ENCODE data around the gene ESAM.

Gene ESAM

DNA sequence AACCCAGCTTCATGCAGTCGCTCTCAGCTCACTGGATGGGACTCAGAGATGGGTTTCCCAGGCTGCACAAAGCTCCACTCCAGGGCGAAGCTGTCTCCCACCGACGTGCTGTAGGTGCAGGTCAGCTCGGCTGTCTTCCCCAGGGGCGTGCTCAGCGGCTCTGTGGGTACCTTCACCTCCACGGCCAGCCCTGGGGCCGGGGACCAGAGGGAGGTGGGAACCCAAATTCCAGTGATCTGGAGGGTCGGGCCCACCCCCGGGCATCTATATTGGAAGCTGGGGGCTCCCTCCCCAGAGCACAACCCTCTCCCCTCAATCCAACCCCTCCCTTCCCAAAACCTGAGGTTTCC lies 10.7 kb downstream of the ESAM start:
- DNase-seq: no peak

DNA sequence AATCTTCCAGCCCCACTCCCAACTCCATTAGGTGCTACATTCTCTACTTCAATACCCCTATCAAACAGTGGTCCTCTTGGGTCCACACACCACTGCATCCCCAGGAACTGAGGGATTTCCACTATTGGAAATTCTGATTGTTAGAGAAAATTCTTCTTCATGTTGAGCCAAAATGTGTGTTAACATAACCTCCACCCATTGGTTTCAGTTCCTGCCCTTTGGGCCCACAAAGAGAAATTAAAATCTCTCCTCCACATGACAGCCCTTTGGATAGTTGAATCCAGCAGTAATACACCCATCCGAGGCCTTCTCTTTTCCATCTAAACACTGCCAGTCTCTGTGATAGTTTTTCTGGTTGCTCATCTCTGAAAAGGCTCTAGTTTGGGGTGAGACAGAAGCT lies 12.2 kb downstream of the ESAM start:
- DNase-seq: no peak

- no peak for DNase-seq
Observed at GRCh38 chr11:124748481-124749343, 13.4 kb downstream of the ESAM start.

DNA sequence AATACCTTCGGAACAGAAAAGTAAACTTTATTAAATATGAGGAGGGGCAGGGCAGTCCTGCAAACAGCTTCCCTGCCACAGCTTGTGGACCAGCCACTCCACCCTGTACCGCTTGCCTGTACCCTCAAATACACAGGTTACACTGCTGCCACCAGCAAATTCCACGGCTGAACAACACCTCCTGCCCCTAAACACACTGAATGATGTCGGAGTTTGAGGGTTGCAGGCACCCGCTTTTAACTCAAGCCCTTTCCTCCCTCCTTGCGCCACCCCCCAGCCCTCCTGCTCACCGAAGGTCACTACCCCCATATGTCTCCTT lies 14.0 kb downstream of the ESAM start:
- no peak for DNase-seq

DNA sequence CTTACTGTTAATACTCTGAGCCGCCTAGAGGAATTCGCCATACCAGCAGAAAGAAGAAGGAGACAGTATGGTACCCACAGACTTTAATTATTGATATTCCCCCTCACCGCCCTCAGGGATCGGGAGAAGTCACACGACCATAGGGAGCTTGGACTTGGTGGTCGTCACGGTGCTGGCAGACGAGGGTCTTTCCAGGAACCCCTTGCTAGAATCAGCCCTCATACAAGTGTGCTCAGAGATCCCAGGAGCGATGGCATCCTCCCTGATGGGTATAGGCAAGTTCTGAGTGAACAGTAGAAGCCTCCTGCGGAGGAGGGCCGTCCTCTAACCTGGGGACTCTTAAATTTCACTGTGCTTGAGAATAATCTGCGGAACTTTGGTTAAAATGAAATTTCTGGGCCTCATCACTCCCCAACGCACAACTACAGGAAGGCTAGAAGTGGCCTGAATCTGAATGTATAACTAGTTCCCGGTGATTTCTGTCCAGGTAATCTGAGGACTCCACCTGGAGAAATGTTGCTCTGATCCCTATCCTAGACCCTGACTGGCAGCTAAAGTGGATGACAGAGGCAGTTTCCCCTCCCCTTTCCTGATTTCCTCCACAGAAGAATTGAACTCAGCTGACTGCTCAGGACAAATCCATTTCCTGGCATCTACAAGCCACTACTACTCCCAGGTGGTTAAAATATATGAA lies 14.5 kb downstream of the ESAM start:
- DNase-seq: no peak

DNA sequence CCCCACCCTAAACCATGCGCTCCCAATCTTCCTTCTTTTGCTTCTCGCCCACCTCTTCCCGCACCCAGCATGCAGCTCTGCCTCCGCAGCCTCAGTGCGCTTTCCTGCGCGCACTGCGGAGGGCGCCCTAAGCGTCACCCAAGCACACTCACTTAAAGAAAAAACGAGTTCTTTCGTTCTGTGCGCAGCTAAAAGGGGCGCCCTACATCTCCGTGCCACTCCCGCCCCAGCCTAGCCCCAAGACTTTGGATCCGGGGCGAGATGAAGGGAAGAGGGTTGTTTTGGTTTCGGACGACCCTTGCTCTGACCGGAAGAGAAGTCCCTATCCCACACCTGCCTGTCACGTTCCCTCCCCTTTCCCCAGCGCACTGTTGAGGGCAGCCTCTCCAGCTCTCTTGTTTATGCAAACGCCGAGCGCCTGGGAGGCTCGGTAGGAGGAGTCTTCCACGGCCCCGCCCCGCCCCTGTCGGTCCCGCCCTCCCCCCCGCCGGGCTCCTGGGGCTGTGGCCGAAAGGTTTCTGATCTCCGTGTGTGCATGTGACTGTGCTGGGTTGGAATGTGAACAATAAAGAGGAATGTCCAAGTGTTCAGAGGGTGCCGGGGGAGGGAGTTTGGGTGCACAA lies 15.4 kb downstream of the ESAM start:
- no peak for DNase-seq

- no peak for DNase-seq
Observed at GRCh38 chr11:124745835-124746620, 16.1 kb downstream of the ESAM start.

DNA sequence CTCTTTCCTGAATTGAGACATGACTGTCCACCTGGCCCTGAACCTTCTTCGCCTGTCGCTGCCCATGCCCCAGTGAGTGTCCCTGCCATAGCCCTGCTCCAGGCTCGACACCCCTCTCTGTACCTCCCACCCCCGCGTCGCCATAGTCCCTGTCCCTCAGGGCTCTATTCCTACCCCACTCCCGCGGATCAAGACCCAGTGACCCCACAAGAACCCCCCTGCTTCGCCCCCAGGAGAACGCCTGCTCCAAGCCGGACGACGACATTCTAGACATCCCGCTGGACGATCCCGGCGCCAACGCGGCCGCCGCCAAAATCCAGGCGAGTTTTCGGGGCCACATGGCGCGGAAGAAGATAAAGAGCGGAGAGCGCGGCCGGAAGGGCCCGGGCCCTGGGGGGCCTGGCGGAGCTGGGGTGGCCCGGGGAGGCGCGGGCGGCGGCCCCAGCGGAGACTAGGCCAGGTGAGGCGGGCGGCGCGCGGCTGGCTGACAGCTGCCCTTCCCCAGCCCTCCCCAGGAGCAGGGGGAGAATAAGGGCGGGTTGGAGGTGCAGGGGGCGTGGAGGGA lies 16.7 kb downstream of the ESAM start:
- no peak for DNase-seq

- DNase-seq: no peak
Observed at GRCh38 chr11:124743050-124743449, 19.0 kb downstream of the ESAM start.

- DNase-seq: no peak
Observed at GRCh38 chr11:124742555-124742954, 19.5 kb downstream of the ESAM start.

- DNase-seq: no peak
Observed at GRCh38 chr11:124740277-124740882, 21.7 kb downstream of the ESAM start.

DNA sequence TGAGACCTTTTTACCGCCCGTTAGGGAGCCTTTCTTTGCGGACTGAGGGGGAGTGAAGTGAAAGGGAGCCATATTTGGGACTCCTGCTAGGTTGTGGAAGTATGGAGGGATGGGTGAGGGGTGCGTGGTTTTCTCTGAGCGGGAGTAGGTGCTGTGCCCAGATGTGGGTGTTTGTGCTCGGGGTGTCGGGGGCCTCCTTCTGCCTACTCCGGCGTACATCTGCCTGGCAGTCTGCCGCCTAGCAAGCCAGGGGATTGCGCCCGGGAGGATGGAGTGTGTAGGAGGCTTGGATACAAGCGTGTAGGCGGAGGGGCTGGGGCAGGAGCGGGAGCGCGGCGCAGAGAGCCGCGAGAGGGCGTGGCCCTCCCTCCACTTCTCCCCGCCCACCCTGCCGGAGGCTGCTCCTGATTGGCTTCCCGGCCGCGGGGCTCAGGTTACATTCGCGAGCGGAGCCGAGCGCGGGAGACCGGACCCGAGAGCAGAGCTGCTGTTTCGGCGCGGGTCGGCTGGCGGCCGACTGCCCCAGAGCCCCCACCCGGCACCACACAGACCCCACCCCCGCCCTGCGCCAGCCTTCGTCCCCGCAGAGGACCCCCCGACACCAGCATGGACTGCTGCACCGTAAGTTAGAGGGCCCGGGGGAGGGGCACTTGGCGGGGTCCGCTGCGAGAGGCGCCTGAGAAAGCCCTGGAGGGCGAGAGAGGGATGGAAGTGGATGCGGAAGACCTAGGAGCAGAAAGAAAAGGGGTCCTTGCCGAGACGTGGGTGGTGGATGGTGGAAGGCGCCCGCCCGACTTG lies 22.4 kb downstream of the ESAM start, which contains the start of gene NRGN:
Gene NRGN (plus strand): TSS at position 464 of the 798 bp plus-strand sequence. CDS start 143 bp downstream, at position 607.
- DNase-seq: peak; percentile 77

- DNase-seq: no peak
Observed at GRCh38 chr11:124738713-124739478, 23.2 kb downstream of the ESAM start.

DNA sequence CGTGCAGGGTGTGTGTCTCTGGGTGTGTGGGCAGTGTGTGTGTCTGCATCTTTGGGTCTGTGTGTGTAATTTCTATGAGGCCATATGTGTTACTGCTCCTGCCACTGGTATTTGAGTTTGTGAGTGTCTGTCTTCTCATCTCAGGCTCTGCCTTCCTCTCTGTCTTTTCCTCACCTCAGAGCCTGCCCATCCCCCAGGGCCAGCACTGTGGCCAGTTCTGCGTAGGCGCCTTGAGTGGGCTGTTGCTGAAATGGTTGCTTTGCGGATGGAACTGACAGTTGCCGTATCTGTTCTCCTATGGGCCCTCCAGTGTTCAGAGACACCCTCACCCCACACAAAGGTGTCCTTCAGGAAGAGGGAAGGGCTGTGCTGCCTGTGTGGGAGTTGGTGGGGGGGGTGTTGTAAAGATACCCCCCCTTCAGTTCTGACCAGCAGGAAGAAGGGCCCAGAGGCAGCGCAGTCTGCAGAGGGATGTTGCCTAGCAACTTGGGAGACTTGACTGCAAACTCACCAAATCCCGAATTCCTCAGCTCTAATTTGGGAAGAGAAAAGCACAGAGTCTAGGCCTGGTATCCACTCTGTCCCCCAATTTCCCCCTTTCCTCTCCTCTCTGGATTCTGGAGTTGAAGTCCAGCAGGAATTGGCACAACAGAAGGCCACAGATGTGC lies 24.3 kb downstream of the ESAM start:
- no peak for DNase-seq

DNA sequence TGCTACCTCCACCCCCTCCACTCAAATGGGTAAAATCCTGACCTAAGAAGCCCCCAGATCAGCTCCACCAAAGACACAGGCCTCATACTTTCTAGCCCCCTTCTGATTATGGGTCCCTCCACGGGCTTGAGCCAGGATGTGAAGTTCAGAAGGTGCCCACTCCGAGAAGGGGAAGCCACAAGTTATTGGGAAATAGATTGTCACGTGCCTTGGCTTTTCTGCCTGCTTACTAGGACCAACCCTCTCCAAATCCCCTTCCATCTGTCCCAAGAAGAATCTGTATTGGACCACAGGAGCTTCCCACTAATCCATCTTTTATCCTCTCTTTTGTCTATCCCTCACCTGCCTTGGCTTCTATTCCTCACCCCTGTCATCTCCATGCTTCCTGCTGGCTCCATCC lies 25.4 kb downstream of the ESAM start:
- no peak for DNase-seq

DNA sequence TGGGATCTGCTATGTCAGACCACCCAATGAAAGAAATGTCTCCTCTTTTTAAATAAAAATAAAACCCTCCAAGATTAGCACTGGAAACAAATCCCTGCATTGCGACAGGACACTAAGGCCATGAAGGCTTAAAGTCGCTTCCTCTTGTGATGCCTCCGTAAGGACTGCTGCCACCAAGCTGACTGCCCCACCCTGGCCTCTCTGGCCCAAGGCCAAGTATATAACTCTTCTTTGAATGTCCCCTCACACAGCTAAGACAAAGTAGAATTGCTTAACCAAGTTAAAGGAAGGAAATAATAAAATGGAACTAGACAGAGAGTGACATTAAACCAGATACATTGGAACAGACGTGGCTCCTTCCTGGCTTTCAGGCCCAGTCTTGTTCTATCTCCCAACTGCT lies 29.9 kb downstream of the ESAM start:
- no peak for DNase-seq

DNA sequence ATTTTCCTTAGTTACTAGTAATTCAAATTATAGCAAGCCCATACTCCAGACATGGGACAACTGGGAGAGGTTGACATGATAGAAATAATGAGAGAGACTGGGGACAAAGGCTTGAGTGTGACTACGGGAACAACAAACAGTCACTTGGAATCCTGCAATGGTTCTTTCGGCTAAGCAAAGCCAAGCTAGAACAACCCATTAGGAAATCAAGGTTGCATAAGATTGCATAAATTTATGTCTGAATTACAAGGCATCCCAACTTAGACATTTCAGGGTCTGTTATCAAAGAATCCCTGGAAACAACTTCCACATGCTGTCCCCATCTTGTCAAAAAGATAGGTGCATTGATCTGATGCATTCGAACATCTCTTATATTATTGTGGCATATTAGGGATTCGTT lies 32.5 kb downstream of the ESAM start:
- DNase-seq: no peak

DNA sequence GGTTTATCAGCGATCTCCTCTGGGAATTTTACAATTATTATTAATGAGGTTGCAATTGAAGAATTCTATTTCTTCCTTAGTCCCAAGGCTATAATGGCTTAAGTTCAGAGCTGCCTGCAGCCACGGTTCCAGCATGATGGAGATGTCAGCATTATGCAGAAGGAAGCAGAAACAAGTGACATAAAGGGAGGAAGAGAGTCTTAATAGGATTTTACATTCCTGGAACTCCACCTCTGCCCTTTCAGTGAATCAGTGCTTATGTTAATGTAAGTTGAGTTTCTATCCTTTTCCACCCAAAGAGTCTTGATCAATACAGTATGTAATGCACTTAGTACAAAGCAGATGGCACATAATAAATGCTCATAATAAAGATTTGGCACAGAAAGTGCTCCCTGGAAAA lies 34.0 kb downstream of the ESAM start:
- DNase-seq: no peak

GRCh38 chr11:124727474-124727873 lies 34.6 kb downstream of the ESAM start:
- DNase-seq: no peak

GRCh38 chr11:124725719-124726105 lies 36.4 kb downstream of the ESAM start:
- no peak for DNase-seq
